CD4-positive, alpha-beta T cell treated with Interleukin-15 for 1 hour (primary cell): ENCODE data around the gene DNAJC27.

Experiments
- DNase-seq: peaks from one replicate; pipeline ENCODE4 v3.0.0-alpha.2; 2020

The DNAJC27 gene

GRCh38 chr2:24903161-24904103 is 68.3 kb downstream of the DNAJC27 start:
- no peak for DNase-seq

- no peak for DNase-seq
Observed at GRCh38 chr2:24899361-24899910, 72.3 kb downstream of the DNAJC27 start.

GRCh38 chr2:24898122-24899109 is 73.3 kb downstream of the DNAJC27 start:
- DNase-seq: no peak

- no peak for DNase-seq
Observed at GRCh38 chr2:24894750-24895149, 77.0 kb downstream of the DNAJC27 start.

GRCh38 chr2:24893934-24894333 is 77.8 kb downstream of the DNAJC27 start:
- DNase-seq: no peak
